IPS-NIHi7 (cell line): ENCODE measurements around the gene ZIC2.
"Not testable (repeated sequence)": the region's sequence is repeated elsewhere in the genome, so short reads cannot be mapped to it uniquely, and the experiment has no call there.

Experiments used
- DNase-seq: peaks from one replicate; pipeline ENCODE4 v3.0.0; 2012; ENCODE audit warnings: mixed read lengths; ENCODE audit errors: extremely low spot score

ZIC2 gene

GRCh38 chr13:99981735-99982035 lies at the start of gene ZIC2:
ZIC2 (plus strand) TSS chr13:99981784; CDS start chr13:99982065, 281 bp downstream.
- no peak for DNase-seq

- no peak for DNase-seq
Measured at GRCh38 chr13:99932912-99933311, 48.7 kb upstream of the ZIC2 start.

GRCh38 chr13:99935772-99936171 lies 45.8 kb upstream of the ZIC2 start:
- DNase-seq, result no peak

- no peak for DNase-seq
Measured at GRCh38 chr13:99938635-99939034, 42.9 kb upstream of the ZIC2 start.

- no peak for DNase-seq
Measured at GRCh38 chr13:99941086-99941485, 40.5 kb upstream of the ZIC2 start.

- no peak for DNase-seq
Measured at GRCh38 chr13:99941911-99942310, 39.7 kb upstream of the ZIC2 start.

GRCh38 chr13:99944102-99944501 lies 37.5 kb upstream of the ZIC2 start:
- DNase-seq, result no peak

- DNase-seq, result no peak
Measured at GRCh38 chr13:99944606-99945005, 37.0 kb upstream of the ZIC2 start.

GRCh38 chr13:99945515-99945914 lies 36.1 kb upstream of the ZIC2 start:
- not testable (repeated sequence) for DNase-seq

- no peak for DNase-seq
Measured at GRCh38 chr13:99947666-99948065, 33.9 kb upstream of the ZIC2 start.

- no peak for DNase-seq
Measured at GRCh38 chr13:99948411-99948810, 33.2 kb upstream of the ZIC2 start.

- no peak for DNase-seq
Measured at GRCh38 chr13:99948907-99949678, 32.5 kb upstream of the ZIC2 start.

GRCh38 chr13:99949679-99950413 lies 31.7 kb upstream of the ZIC2 start:
- DNase-seq, result no peak

GRCh38 chr13:99951666-99952065 lies 29.9 kb upstream of the ZIC2 start:
- DNase-seq, result not testable (repeated sequence)

GRCh38 chr13:99953138-99953755 lies 28.3 kb upstream of the ZIC2 start:
- no peak for DNase-seq

GRCh38 chr13:99955107-99955746 lies 26.4 kb upstream of the ZIC2 start:
- no peak for DNase-seq

GRCh38 chr13:99955747-99956472 lies 25.7 kb upstream of the ZIC2 start:
- no peak for DNase-seq

- DNase-seq, result no peak
Measured at GRCh38 chr13:99956473-99957349, 24.9 kb upstream of the ZIC2 start.

- DNase-seq, result no peak
Measured at GRCh38 chr13:99958406-99959126, 23.0 kb upstream of the ZIC2 start.

GRCh38 chr13:99959127-99959539 lies 22.5 kb upstream of the ZIC2 start:
- no peak for DNase-seq
